Gastroesophageal sphincter (tissue), 3 donors: ENCODE measurements around the gene TPM1.

Source experiments
- EP300 ChIP-seq: sonication (generic); formaldehyde crosslinking; IDR thresholded peaks from one replicate; pipeline ENCODE4 v1.6.1; 2017; ENCODE audit warnings: antibody characterized with exemption, mild to moderate bottlenecking
- POLR2A ChIP-seq, 2 donors: fragments of 450-650 bp; IDR thresholded peaks; one replicate each; pipeline ENCODE4 v1.6.1; 2017; ENCODE audit warnings: antibody characterized with exemption in 2 of 2, mild to moderate bottlenecking in 2 of 2, moderate library complexity in 1 of 2
- TF ChIP-seq, protein P1 (sequence below), 4 experiments: fragments of 200-600 bp in 2 of 4; fragments of 450-650 bp in 2 of 4; sonication (generic) in 1 of 4; IDR thresholded peaks; one replicate each; pipeline ENCODE4 v1.5.1; 2017 to 2019; ENCODE audit warnings: antibody characterized with exemption in 4 of 4, mild to moderate bottlenecking in 2 of 4, moderate library complexity in 2 of 4

DNA sequence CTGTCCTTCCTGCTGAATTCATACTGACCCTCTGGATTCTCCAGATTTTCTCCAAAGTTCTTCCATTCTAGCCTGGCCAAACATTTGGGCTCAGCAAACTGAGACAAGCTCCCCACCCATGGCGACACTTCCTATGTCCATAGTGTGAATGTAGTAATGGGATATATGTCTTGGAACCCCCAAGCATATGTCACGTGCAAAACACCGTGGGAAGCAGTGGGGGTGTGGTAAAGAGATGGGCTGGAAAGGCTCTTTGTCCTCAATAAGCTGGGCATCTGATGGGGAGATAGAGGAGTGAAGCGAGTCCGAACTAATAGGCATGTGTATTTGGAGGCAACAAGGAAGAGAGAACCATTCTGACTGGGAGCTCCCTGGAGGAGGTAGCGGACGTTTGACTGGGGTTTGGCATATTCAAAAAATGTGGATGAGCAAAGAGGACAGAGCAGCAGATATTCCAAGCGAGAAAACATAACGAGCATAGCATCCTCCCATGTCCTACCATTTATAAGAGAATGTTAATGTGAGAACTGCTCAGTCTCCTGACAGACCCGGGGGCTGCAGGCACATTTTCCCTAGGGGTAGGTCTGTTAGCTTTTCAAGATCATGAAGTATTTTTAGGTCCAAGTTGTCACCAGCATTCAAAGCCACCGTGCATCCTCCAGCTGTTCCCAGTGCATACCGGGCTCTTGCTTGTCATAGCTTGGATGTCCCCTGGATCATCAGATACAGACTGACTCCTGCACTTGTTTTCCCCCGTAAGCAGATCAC lies 25.6 kb downstream of the TPM1 start:
- TF ChIP-seq POLR2A (IDR thresholded peaks at IDR 0.05): no peak
- TF ChIP-seq, protein P1, sequence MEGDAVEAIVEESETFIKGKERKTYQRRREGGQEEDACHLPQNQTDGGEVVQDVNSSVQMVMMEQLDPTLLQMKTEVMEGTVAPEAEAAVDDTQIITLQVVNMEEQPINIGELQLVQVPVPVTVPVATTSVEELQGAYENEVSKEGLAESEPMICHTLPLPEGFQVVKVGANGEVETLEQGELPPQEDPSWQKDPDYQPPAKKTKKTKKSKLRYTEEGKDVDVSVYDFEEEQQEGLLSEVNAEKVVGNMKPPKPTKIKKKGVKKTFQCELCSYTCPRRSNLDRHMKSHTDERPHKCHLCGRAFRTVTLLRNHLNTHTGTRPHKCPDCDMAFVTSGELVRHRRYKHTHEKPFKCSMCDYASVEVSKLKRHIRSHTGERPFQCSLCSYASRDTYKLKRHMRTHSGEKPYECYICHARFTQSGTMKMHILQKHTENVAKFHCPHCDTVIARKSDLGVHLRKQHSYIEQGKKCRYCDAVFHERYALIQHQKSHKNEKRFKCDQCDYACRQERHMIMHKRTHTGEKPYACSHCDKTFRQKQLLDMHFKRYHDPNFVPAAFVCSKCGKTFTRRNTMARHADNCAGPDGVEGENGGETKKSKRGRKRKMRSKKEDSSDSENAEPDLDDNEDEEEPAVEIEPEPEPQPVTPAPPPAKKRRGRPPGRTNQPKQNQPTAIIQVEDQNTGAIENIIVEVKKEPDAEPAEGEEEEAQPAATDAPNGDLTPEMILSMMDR (IDR thresholded peaks at IDR 0.05): no peak
- TF ChIP-seq EP300: no peak
